A673 (cell line): ENCODE measurements around the gene UBL4B.

Experiments
- CTCF ChIP-seq: fragments of 300-800, 200-600 bp; sonication (generic); conservative IDR thresholded peaks from 2 replicates; pipeline ENCODE4 v1.5.1; 2017; ENCODE audit warnings: low read depth, mild to moderate bottlenecking, antibody characterized with exemption, low read length, moderate library complexity, mixed read lengths
- EZH2 ChIP-seq: fragments of 200-600 bp; sonication (generic); IDR thresholded peaks from 2 replicates; pipeline ENCODE4 v1.6.1; 2017; ENCODE audit warnings: borderline replicate concordance, low read depth, mild to moderate bottlenecking, mixed read lengths, antibody characterized with exemption, low read length; ENCODE audit not compliant: poor library complexity, severe bottlenecking

- TF ChIP-seq CTCF (no peak), EZH2 (no peak)
These were observed 49.6 kb downstream of the UBL4B start for GRCh38 chr1:110161849-110162248.
